DOHH2 (cell line): ENCODE results near the gene HINT1.

ENCODE experiments used
- H3F3A ChIP-seq: fragments of 200-600 bp; sonication (generic), shearing (Covaris generic); 2 replicates; pipeline ENCODE4 v1.6.0; 2016; ENCODE audit warnings: antibody characterized with exemption, mild to moderate bottlenecking; ENCODE audit not compliant: control insufficient read depth, insufficient read depth
- H3K27ac ChIP-seq: fragments of 200-600 bp; sonication (generic); 2 replicates; pipeline ENCODE4 v1.5.1; 2014; ENCODE audit warnings: low read depth, mild to moderate bottlenecking, low read length, moderate library complexity
- H3K27me3 ChIP-seq: fragments of 200-600 bp; sonication (generic); 2 replicates; pipeline ENCODE4 v1.6.1; 2014; ENCODE audit warnings: mild to moderate bottlenecking, low read length, mixed read lengths; ENCODE audit not compliant: control insufficient read depth
- H3K36me3 ChIP-seq: fragments of 200-600 bp; sonication (generic); 2 replicates; pipeline ENCODE4 v1.6.1; 2014; ENCODE audit warnings: mild to moderate bottlenecking, low read length, moderate library complexity, mixed read lengths; ENCODE audit not compliant: control insufficient read depth
- H3K4me1 ChIP-seq: fragments of 200-600 bp; sonication (generic); 2 replicates; pipeline ENCODE4 v1.6.1; 2014; ENCODE audit warnings: mild to moderate bottlenecking, low read length, mixed read lengths; ENCODE audit not compliant: control insufficient read depth
- H3K4me2 ChIP-seq: fragments of 200-600 bp; sonication (generic); 2 replicates; pipeline ENCODE4 v1.6.0; 2014; ENCODE audit warnings: mild to moderate bottlenecking, low read length, moderate library complexity
- H3K4me3 ChIP-seq: fragments of 200-600 bp; sonication (generic); 2 replicates; pipeline ENCODE4 v1.5.1; 2014; ENCODE audit warnings: mild to moderate bottlenecking, low read length, mixed read lengths
- H3K79me2 ChIP-seq: fragments of 200-600 bp; sonication (generic); 2 replicates; pipeline ENCODE4 v1.6.1; 2014; ENCODE audit warnings: mild to moderate bottlenecking, low read length, mixed read lengths; ENCODE audit not compliant: control insufficient read depth
- H3K9me2 ChIP-seq: fragments of 200-600 bp; sonication (generic); replicated peaks from 2 replicates; pipeline ENCODE4 v1.6.1; 2014; ENCODE audit warnings: mild to moderate bottlenecking, low read length, mixed read lengths; ENCODE audit not compliant: control insufficient read depth
- H3K9me3 ChIP-seq: fragments of 200-600 bp; sonication (generic); 2 replicates; pipeline ENCODE4 v1.6.1; 2014; ENCODE audit warnings: antibody characterized with exemption, low read length, mixed read lengths; ENCODE audit not compliant: control insufficient read depth, insufficient read depth
- H4K20me1 ChIP-seq: fragments of 200-600 bp; sonication (generic); 2 replicates; pipeline ENCODE4 v1.6.0; 2014; ENCODE audit warnings: low read depth, mild to moderate bottlenecking, antibody characterized with exemption, low read length, moderate library complexity; ENCODE audit not compliant: control insufficient read depth, insufficient read depth
- CTCF ChIP-seq: fragments of 200-600 bp; sonication (generic); IDR thresholded peaks from one replicate; pipeline ENCODE4 v1.5.1; 2014; ENCODE audit warnings: antibody characterized with exemption, mild to moderate bottlenecking, low read depth, low read length; ENCODE audit not compliant: poor library complexity, severe bottlenecking
- EZH2phosphoT487 ChIP-seq: fragments of 200-600 bp; sonication (generic); IDR thresholded peaks from 2 replicates; pipeline ENCODE4 v1.6.1; 2017; ENCODE audit warnings: borderline replicate concordance, mild to moderate bottlenecking, antibody characterized with exemption, low read length, moderate library complexity, mixed read lengths

HINT1 gene

DNA sequence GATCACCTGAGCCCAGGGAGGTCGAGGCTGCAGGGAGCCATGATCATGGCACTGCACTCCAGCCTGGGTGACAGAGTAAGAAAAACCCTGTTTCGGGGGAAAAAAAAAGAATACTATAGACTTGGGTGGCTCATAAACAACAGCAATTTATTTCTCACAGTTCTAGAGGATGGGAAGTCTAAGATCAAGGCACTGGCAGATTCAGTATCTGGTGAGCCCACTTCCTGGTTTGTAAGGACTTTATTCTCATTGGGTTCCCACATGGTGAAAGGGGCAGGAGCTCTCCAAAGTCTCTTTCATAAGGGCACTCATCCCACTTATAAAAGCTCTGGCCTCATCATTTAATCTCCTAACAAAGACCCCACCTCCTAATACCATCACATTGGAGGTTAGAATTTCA is 8.7 kb downstream of the HINT1 start:
- peaks cover 21% of the 10 kb centered on the region for H3K79me2 ChIP-seq
- no peaks in the 10 kb centered on the region for H3K9me2 ChIP-seq
- H3K9me3 ChIP-seq: no peaks in the 10 kb centered on the region
- H3K4me1 ChIP-seq: no peaks in the 10 kb centered on the region
- H3K27ac ChIP-seq: no peak overlapping the region
- TF ChIP-seq CTCF (no peak), EZH2phosphoT487 (no peak)
- peaks cover 3% of the 10 kb centered on the region for H4K20me1 ChIP-seq
- peaks cover 40% of the 10 kb centered on the region for H3K36me3 ChIP-seq
- H3K4me2 ChIP-seq: no peak overlapping the region
- H3K27me3 ChIP-seq: no peaks in the 10 kb centered on the region
- no peak overlapping the region for H3K4me3 ChIP-seq
- H3F3A ChIP-seq: peaks cover 19% of the 10 kb centered on the region

DNA sequence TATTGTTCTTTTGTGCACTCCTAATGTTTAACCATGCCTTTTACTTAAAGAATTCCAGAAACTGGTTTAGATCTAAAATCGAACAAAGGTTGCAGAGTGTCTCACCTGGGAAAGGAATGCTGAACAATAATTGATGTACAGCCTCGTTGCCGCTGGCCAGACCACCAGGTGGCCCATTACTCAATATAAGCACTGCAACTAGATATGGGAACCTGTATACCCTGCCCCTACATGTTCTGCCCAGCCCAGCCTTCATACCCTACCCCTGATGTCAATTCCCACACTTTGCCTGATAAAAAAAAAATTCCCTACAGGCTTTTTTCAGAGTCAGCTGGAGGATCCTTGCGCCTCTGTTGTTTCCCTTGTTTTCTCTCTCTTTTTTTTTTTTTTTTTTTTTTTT is 13.8 kb downstream of the HINT1 start:
- H3K9me2 ChIP-seq: no peaks in the 10 kb centered on the region
- H3K27ac ChIP-seq: no peak overlapping the region
- peaks cover 7% of the 10 kb centered on the region for H3F3A ChIP-seq
- no peaks in the 10 kb centered on the region for H4K20me1 ChIP-seq
- no peaks in the 10 kb centered on the region for H3K79me2 ChIP-seq
- H3K4me3 ChIP-seq: no peak overlapping the region
- no peaks in the 10 kb centered on the region for H3K27me3 ChIP-seq
- peaks cover 3% of the 10 kb centered on the region; the same call in 1 of the 2 replicates for H3K36me3 ChIP-seq
- TF ChIP-seq CTCF (no peak), EZH2phosphoT487 (no peak)
- H3K4me1 ChIP-seq: no peaks in the 10 kb centered on the region
- no peaks in the 10 kb centered on the region for H3K9me3 ChIP-seq
- H3K4me2 ChIP-seq: no peak overlapping the region

GRCh38 chr5:131150408-131150807 is 14.6 kb downstream of the HINT1 start:
- Histone ChIP-seq H3K4me1 (no peaks in the 10 kb centered on the region), H3K4me3 (no peak overlapping the region), H3K79me2 (no peaks in the 10 kb centered on the region), H3F3A (peaks cover 1% of the 10 kb centered on the region), H3K27ac (no peak overlapping the region), H3K9me3 (no peaks in the 10 kb centered on the region), H3K27me3 (no peaks in the 10 kb centered on the region), H4K20me1 (no peaks in the 10 kb centered on the region), H3K9me2 (no peaks in the 10 kb centered on the region), H3K4me2 (no peak overlapping the region), H3K36me3 (no peaks in the 10 kb centered on the region)
- TF ChIP-seq EZH2phosphoT487: no peak
- no peak for TF ChIP-seq CTCF

DNA sequence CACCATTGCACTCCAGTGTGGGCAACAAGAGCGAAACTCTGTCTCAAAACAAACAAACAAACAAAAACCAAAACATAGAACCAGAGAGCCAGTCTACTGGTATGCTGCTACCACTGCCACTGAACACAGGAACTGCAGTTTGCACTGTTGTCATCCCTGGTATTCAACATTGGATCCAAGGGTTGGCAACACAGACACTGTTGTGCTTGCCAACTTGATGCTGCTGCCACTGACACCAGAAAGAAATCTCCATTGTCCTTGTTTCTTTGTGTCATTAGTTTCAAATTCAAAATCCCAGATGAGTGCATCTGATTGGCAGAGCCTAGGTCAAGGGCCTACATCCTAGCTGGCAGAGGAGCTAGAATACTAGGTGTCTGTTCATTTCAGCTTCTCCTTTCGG is 16.2 kb downstream of the HINT1 start:
- H4K20me1 ChIP-seq: no peaks in the 10 kb centered on the region
- no peaks in the 10 kb centered on the region for H3K9me3 ChIP-seq
- H3K9me2 ChIP-seq: no peaks in the 10 kb centered on the region
- TF ChIP-seq EZH2phosphoT487 (no peak), CTCF (no peak)
- no peaks in the 10 kb centered on the region for H3K27me3 ChIP-seq
- H3K27ac ChIP-seq: no peak overlapping the region
- H3K4me1 ChIP-seq: no peaks in the 10 kb centered on the region
- H3K4me3 ChIP-seq: no peak overlapping the region
- no peaks in the 10 kb centered on the region for H3F3A ChIP-seq
- no peak overlapping the region for H3K4me2 ChIP-seq
- no peaks in the 10 kb centered on the region for H3K79me2 ChIP-seq
- H3K36me3 ChIP-seq: no peaks in the 10 kb centered on the region
